Endothelial cell of umbilical vein (primary cell): ENCODE results near the gene HLA-DMA. TPM values are rescaled to one million over a fixed set of nuclear protein-coding genes. Genes with fewer than 3 reads are reported as not detected.

Source experiments
- BruUV-seq: library from RNA; stranded (reverse); fragments of 400-500 nt; replicated peaks from 2 replicates; lab custom pipeline; 2021; lab: Mats Ljungman, UMichigan
- CTCF ChIA-PET: fragments of 300-600, 350-600 bp; sonication (Branson Sonifier 250); formaldehyde crosslinking; loops from one replicate; lab custom pipeline; 2021; ENCODE audit warnings: antibody characterized with exemption, inconsistent platforms; lab: Charles Lee
- POLR2A ChIA-PET: fragments of 300-600, 350-600 bp; sonication (Branson Sonifier 250); formaldehyde crosslinking; loops from one replicate; lab custom pipeline; 2021; ENCODE audit warnings: antibody characterized with exemption, inconsistent platforms; lab: Charles Lee
- DNase-seq: peaks from one replicate; pipeline ENCODE4 v3.0.0-alpha.2; 2011; ENCODE audit warnings: low read depth, low spot score
- FAIRE-seq: peaks from 2 replicates; lab custom pipeline; 2011; peaks lifted over from hg19 to GRCh38; lab: Jason Lieb, UNC
- H2AFZ ChIP-seq: 2 replicates; pipeline ENCODE4 v1.6.0; 2012; ENCODE audit warnings: low read depth, low read length, control low read depth, inconsistent platforms
- H3K27ac ChIP-seq: 2 replicates; pipeline ENCODE4 v1.5.1; 2011; ENCODE audit warnings: low read depth, mild to moderate bottlenecking, control low read depth, low read length, moderate library complexity; ENCODE audit not compliant: insufficient read depth
- H3K27me3 ChIP-seq, 2 experiments: 2 replicates each; pipeline versions ENCODE4 v1.6.0 to v1.6.1; 2011; ENCODE audit warnings: low read length in 2 of 2, mixed read lengths in 1 of 2; ENCODE audit not compliant: control insufficient read depth in 2 of 2, insufficient read depth in 2 of 2
- H3K36me3 ChIP-seq, 2 experiments: 2 replicates in 1 of 2; 3 replicates in 1 of 2; pipeline ENCODE4 v1.5.1; 2011; ENCODE audit warnings: low read length in 2 of 2, mild to moderate bottlenecking in 1 of 2, moderate library complexity in 1 of 2; ENCODE audit not compliant: control insufficient read depth in 2 of 2, insufficient read depth in 2 of 2; ENCODE audit errors: extremely low read depth in 1 of 2
- H3K4me1 ChIP-seq: 3 replicates; pipeline ENCODE4 v1.5.1; 2011; ENCODE audit warnings: mild to moderate bottlenecking, low read length; ENCODE audit not compliant: control insufficient read depth, insufficient read depth; ENCODE audit errors: extremely low read depth
- H3K4me2 ChIP-seq: 2 replicates; pipeline ENCODE4 v1.6.1; 2011; ENCODE audit warnings: low read length, control low read depth, mixed read lengths; ENCODE audit not compliant: insufficient read depth
- H3K4me3 ChIP-seq, 3 experiments: fragments of 200-600 bp in 1 of 3; sonication (generic), shearing (Covaris generic) in 1 of 3; replicated peaks in 1 of 3; 2 replicates each; pipeline ENCODE4 v1.5.1; 2011 to 2016; ENCODE audit warnings: control low read depth in 3 of 3, low read length in 3 of 3, mild to moderate bottlenecking in 2 of 3, inconsistent platforms in 1 of 3, low read depth in 1 of 3, moderate library complexity in 1 of 3; ENCODE audit not compliant: insufficient read depth in 1 of 3
- H3K79me2 ChIP-seq: 2 replicates; pipeline ENCODE4 v1.6.0; 2012; ENCODE audit warnings: low read length, inconsistent platforms; ENCODE audit not compliant: control insufficient read depth, insufficient read depth
- H3K9ac ChIP-seq: replicated peaks from 2 replicates; pipeline ENCODE3; 2011; ENCODE audit warnings: low read length, control low read depth; ENCODE audit not compliant: insufficient read depth; ENCODE audit errors: extremely low read depth
- H3K9me1 ChIP-seq: replicated peaks from 3 replicates; pipeline ENCODE4 v1.6.0; 2011; ENCODE audit warnings: mild to moderate bottlenecking, low read length; ENCODE audit not compliant: control insufficient read depth, insufficient read depth; ENCODE audit errors: extremely low read depth
- H3K9me3 ChIP-seq: replicated peaks from 2 replicates; pipeline ENCODE4 v1.5.1; 2012; ENCODE audit warnings: low read length, inconsistent platforms; ENCODE audit not compliant: control insufficient read depth, insufficient read depth
- H4K20me1 ChIP-seq: replicated peaks from 2 replicates; pipeline ENCODE3; 2011; ENCODE audit warnings: mild to moderate bottlenecking, low read length; ENCODE audit not compliant: control insufficient read depth, insufficient read depth; ENCODE audit errors: extremely low read depth
- CTCF ChIP-seq, 2 donors: IDR thresholded peaks; 1 replicate in 1 of 2; 2 replicates in 1 of 2; pipeline ENCODE4 v1.5.1; 2011; ENCODE audit warnings: low read length in 2 of 2, mild to moderate bottlenecking in 2 of 2, moderate library complexity in 2 of 2, control low read depth in 1 of 2, inconsistent platforms in 1 of 2, low read depth in 1 of 2; ENCODE audit not compliant: insufficient read depth in 1 of 2; ENCODE audit errors: extremely low read depth in 1 of 2
- EZH2 ChIP-seq: IDR thresholded peaks from 2 replicates; pipeline ENCODE4 v1.6.1; 2012; ENCODE audit warnings: borderline replicate concordance, low read depth, mild to moderate bottlenecking, moderate library complexity, low read length, inconsistent platforms; ENCODE audit not compliant: severe bottlenecking
- FOS ChIP-seq: IDR thresholded peaks from 2 replicates; pipeline ENCODE4 v1.6.1; 2011; ENCODE audit warnings: mild to moderate bottlenecking, low read length, moderate library complexity, borderline replicate concordance; ENCODE audit not compliant: insufficient read depth
- GATA2 ChIP-seq: IDR thresholded peaks from 2 replicates; pipeline ENCODE4 v1.7.0; 2011; ENCODE audit warnings: low read depth, mild to moderate bottlenecking, moderate library complexity, mixed read lengths, low read length; ENCODE audit not compliant: insufficient read length, insufficient read depth
- JUN ChIP-seq: IDR thresholded peaks from 2 replicates; pipeline ENCODE4 v1.6.1; 2011; ENCODE audit warnings: borderline replicate concordance, low read depth; ENCODE audit not compliant: insufficient read length, insufficient read depth
- MAX ChIP-seq: IDR thresholded peaks from 2 replicates; pipeline ENCODE4 v1.6.1; 2011; ENCODE audit not compliant: insufficient read depth, insufficient read length
- MYC ChIP-seq: IDR thresholded peaks from one replicate; pipeline ENCODE4 v1.6.1; 2011; ENCODE audit warnings: mild to moderate bottlenecking, low read depth, low read length
- POLR2A ChIP-seq: IDR thresholded peaks from 2 replicates; pipeline ENCODE4 v1.6.1; 2012; ENCODE audit warnings: low read depth, mild to moderate bottlenecking, control low read depth, low read length
- POLR2AphosphoS5 ChIP-seq: IDR thresholded peaks from 2 replicates; pipeline ENCODE4 v1.6.1; 2012; ENCODE audit warnings: low read depth, mild to moderate bottlenecking, control low read depth, low read length, moderate library complexity; ENCODE audit not compliant: insufficient read depth
- dilution Hi-C: fragments of 300-500 bp; cut with MboI; formaldehyde crosslinking; loops from one replicate; pipeline ENCODE4 v1.15.0; 2019; ENCODE audit warnings: low sequenced_read_pairs; ENCODE audit not compliant: extremely low pct_ligation_motif_present
- intact Hi-C: fragments of 100-400 bp; cut with micrococcal nuclease; formaldehyde crosslinking; loops from one replicate; pipeline ENCODE4 v1.10.0; 2022
- polyA plus RNA-seq, 4 experiments: library from polyadenylated mRNA; depleted of rRNA in 3 of 4; stranded (reverse) in 3 of 4; unstranded in 1 of 4; fragments of >200 nt; gene quantifications; 2 replicates each; pipeline versions ENCODE4 v1.2.1 to v1.2.3, GENCODE V29; 2011 to 2012; ENCODE audit warnings: missing spikeins in 1 of 4
- total RNA-seq: library from RNA; stranded (reverse); gene quantifications from 2 replicates; pipeline ENCODE4 v1.2.3, GENCODE V29; 2021

HLA-DMA gene
- total and polyA plus RNA-seq, 2 donors (not counting 3 experiments of a cell fraction or from before 2014, with no cell fraction given): 1.2 to 7.7 TPM

GRCh38 chr6:32968093-32968866 lies 15.4 kb upstream of the HLA-DMA start, which contains the start of gene BRD2:
BRD2 (plus strand) TSS chr6:32968594; CDS start chr6:32972899, 4,305 bp downstream.
- peak; percentile 80 for FAIRE-seq
- H3K79me2 ChIP-seq: peaks cover 20% of the 10 kb centered on the region

More at GRCh38 chr6:32968093-32968866, 15.4 kb upstream of the HLA-DMA start, which contains the start of gene BRD2:
- Histone ChIP-seq H3K9me3 (no peaks in the 10 kb centered on the region), H3K4me2 (peak within 1 kb of the TSS; percentile 95), H3K9me1 (no peaks in the 10 kb centered on the region), H3K36me3 (peaks cover 4% of the 10 kb centered on the region in 2 experiments), H3K4me3 (peak within 1 kb of the TSS; percentile 47 to 76 (median 70)), H2AFZ (peak within 1 kb of the TSS; percentile 71), H3K4me1 (peaks cover 26% of the 10 kb centered on the region), H3K27ac (peak within 1 kb of the TSS; percentile 81), H3K9ac (peak within 1 kb of the TSS; percentile 88), H3K27me3 (no peaks in the 10 kb centered on the region), H4K20me1 (no peaks in the 10 kb centered on the region)
- ChIA-PET POLR2A (interaction anchor here (0.6 to 1.1 kb wide), 6 partner anchors 15 to 286 kb away, joined by 3 to 6 read pairs (median 4); partner anchors contain the start of gene HLA-DMA), CTCF (interaction anchor here (1.1 to 13.7 kb wide), 8 partner anchors 14 to 280 kb away, joined by 3 to 187 read pairs (median 12); partner anchors contain the start of genes HLA-DMA and HLA-DMB)
- dilution Hi-C loops (no loop called here), intact Hi-C loops (no loop called here)
- BruUV-seq: TSS peak; percentile 5
- no peak for TF ChIP-seq FOS
- peak; percentile 60 for TF ChIP-seq POLR2AphosphoS5
- peak; percentile 62 for TF ChIP-seq MYC
- TF ChIP-seq GATA2: peak; percentile 20
- peak; percentile 73 for TF ChIP-seq MAX
- no peak for TF ChIP-seq CTCF (IDR thresholded peaks at IDR 0.05; ENCODE audit: extremely low read depth in 1 of 2, insufficient read depth in 1 of 2, low read depth in 1 of 2, low read length in 2 of 2)
- no peak for TF ChIP-seq EZH2
- TF ChIP-seq POLR2A: peak; percentile 72
- TF ChIP-seq JUN: no peak
- peak; percentile 96 for DNase-seq
